Hair follicular keratinocyte (primary cell): Measurements from ENCODE around the gene ASB18. TPM values are rescaled to one million over a fixed set of nuclear protein-coding genes. Genes with fewer than 3 reads are reported as not detected.

Experiments used
- total RNA-seq: library from RNA; depleted of rRNA; stranded (reverse); fragments of >200 nt; gene quantifications from 2 replicates; pipeline ENCODE4 v1.2.3, GENCODE V29; 2015

The ASB18 gene, protein sequence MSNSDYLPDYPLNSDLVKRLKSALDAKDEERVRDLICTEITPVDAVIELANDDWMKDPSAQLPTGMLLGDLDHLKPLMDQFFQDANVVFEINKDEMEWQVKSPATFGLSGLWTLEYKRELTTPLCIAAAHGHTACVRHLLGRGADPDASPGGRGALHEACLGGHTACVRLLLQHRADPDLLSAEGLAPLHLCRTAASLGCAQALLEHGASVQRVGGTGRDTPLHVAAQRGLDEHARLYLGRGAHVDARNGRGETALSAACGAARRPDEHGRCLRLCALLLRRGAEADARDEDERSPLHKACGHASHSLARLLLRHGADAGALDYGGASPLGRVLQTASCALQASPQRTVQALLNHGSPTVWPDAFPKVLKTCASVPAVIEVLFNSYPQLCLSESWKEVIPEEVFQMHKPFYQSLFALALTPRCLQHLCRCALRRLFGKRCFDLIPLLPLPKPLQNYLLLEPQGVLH
- total RNA-seq: not detected in 2 replicates

GRCh38 chr2:236264256-236264655, at the start of gene ASB18:
Gene ASB18, minus strand, starts transcription at chr2:236264406. Its CDS starts 61 bp downstream, at chr2:236264345.

GRCh38 chr2:236168110-236169080, 95.8 kb downstream of the ASB18 start, which contains the start of gene GBX2:
Gene GBX2, minus strand, starts transcription at chr2:236168386. Its CDS starts 415 bp downstream, at chr2:236167971.

Other genes starting within 250 kb of the ASB18 start
- gene GBX2, start 96.0 kb downstream of the ASB18 start, total RNA-seq: 0.23 and 1.3 TPM in 2 replicates